HG03575 (cell line): ENCODE results near the gene KLHDC1.
"Not testable (repeated sequence)": the region's sequence is repeated elsewhere in the genome, so short reads cannot be mapped to it uniquely, and the experiment has no call there.

Source experiments
- ATAC-seq: cut with Tn5 transposase; IDR thresholded peaks from one replicate; pipeline ENCODE4 v1.9.1; 2021; ENCODE audit not compliant: unreplicated experiment, insufficient number of reproducible peaks, low FRiP score; ENCODE audit errors: extremely low read depth

KLHDC1 gene

GRCh38 chr14:49770212-49770817, 77.4 kb downstream of the KLHDC1 start:
- ATAC-seq = no peak

- ATAC-seq = not testable (repeated sequence)
Observed at GRCh38 chr14:49771691-49772090, 78.8 kb downstream of the KLHDC1 start.

GRCh38 chr14:49774106-49774505, 81.2 kb downstream of the KLHDC1 start:
- ATAC-seq = no peak

- no peak for ATAC-seq
Observed at GRCh38 chr14:49778421-49778820, 85.5 kb downstream of the KLHDC1 start.

- ATAC-seq = not testable (repeated sequence)
Observed at GRCh38 chr14:49781040-49781439, 88.1 kb downstream of the KLHDC1 start.

- ATAC-seq = no peak
Observed at GRCh38 chr14:49783394-49784014, 90.6 kb downstream of the KLHDC1 start.

- no peak for ATAC-seq
Observed at GRCh38 chr14:49786315-49786714, 93.4 kb downstream of the KLHDC1 start.

GRCh38 chr14:49792618-49793017, 99.7 kb downstream of the KLHDC1 start:
- no peak for ATAC-seq

GRCh38 chr14:49796025-49796424, 103.1 kb downstream of the KLHDC1 start:
- ATAC-seq = no peak
